ENCODE data around the gene HOXA4. TPM values are rescaled to one million over a fixed set of nuclear protein-coding genes. Genes with fewer than 3 reads are reported as not detected.

Gene HOXA4
- total RNA-seq, 4 donors from 2014 or later, result 0.56 to 2.1 (median 1.3) TPM

- intact Hi-C loops (cut with DNase I), result loop anchor here (2.0 to 10.0 kb wide), 3 partner anchors 478 to 1306 kb away; no protein-coding TSS in a partner anchor
- 2 to 13% methylated on average over 7 to 41 of the region's 54 CpGs for WGBS, 2 donors
- Histone ChIP-seq H3K9me3 (no peaks in the 10 kb centered on the region), H3K27me3 (peaks cover 64% of the 10 kb centered on the region), H3K4me3 (replicated peaks in 1 of 3) (peak overlapping the region in 2 of 3 donors; percentile 26 to 42), H3K36me3 (no peaks in the 10 kb centered on the region), H3K4me1 (peaks cover 12 to 32% of the 10 kb centered on the region in 2 donors), H3K27ac (no peak overlapping the region)
- DNase-seq, result peak; percentile 82 to 86
- TF ChIP-seq CTCF (IDR thresholded peaks at IDR 0.05), result peak; percentile 90 to 100 (median 98)
- no peak for TF ChIP-seq POLR2A (IDR thresholded peaks at IDR 0.05)
Observed at GRCh38 chr7:27160546-27161213, 30.1 kb upstream of the HOXA4 start.

- peaks cover 13 to 34% of the 10 kb centered on the region in 2 donors for H3K4me1 ChIP-seq
- peak overlapping the region in 1 of 3 donors; percentile 42 for H3K4me3 ChIP-seq (replicated peaks in 1 of 3)
- 33 to 34% methylated on average over 15 to 23 of the region's 23 CpGs for WGBS, 2 donors
- H3K27me3 ChIP-seq, result peaks cover 64% of the 10 kb centered on the region
- DNase-seq, result no peak
- H3K27ac ChIP-seq, result no peak overlapping the region
- no peaks in the 10 kb centered on the region for H3K36me3 ChIP-seq
- intact Hi-C loops (cut with DNase I), result loop anchor here (2.0 to 10.0 kb wide), 3 partner anchors 477 to 1305 kb away; no protein-coding TSS in a partner anchor
- TF ChIP-seq CTCF (IDR thresholded peaks at IDR 0.05) (no peak), POLR2A (IDR thresholded peaks at IDR 0.05) (no peak)
- no peaks in the 10 kb centered on the region for H3K9me3 ChIP-seq
Observed at GRCh38 chr7:27160145-27160545, 29.6 kb upstream of the HOXA4 start.

GRCh38 chr7:27159266-27160144, 28.9 kb upstream of the HOXA4 start:
- 56 to 57% methylated on average over 27 of the region's 27 CpGs for WGBS, 2 donors
- no peak for TF ChIP-seq CTCF (IDR thresholded peaks at IDR 0.05)
- no peak for TF ChIP-seq POLR2A (IDR thresholded peaks at IDR 0.05)
- Histone ChIP-seq H3K27ac (no peak overlapping the region), H3K36me3 (no peaks in the 10 kb centered on the region), H3K9me3 (no peaks in the 10 kb centered on the region), H3K27me3 (peaks cover 64% of the 10 kb centered on the region), H3K4me1 (peaks cover 18 to 34% of the 10 kb centered on the region in 2 donors), H3K4me3 (replicated peaks in 1 of 3) (no peak overlapping the region)
- intact Hi-C loops (cut with DNase I), result loop anchor here (2.0 to 10.0 kb wide), 3 partner anchors 477 to 1305 kb away; no protein-coding TSS in a partner anchor
- DNase-seq, result no peak

GRCh38 chr7:27158436-27159265, 28.1 kb upstream of the HOXA4 start:
- Histone ChIP-seq H3K27ac (no peak overlapping the region), H3K36me3 (no peaks in the 10 kb centered on the region), H3K4me1 (peaks cover 18 to 29% of the 10 kb centered on the region in 2 donors), H3K4me3 (replicated peaks in 1 of 3) (no peak overlapping the region), H3K9me3 (no peaks in the 10 kb centered on the region), H3K27me3 (peaks cover 67% of the 10 kb centered on the region)
- no peak for DNase-seq
- intact Hi-C loops (cut with DNase I), result no loop called here
- TF ChIP-seq CTCF (IDR thresholded peaks at IDR 0.05) (no peak), POLR2A (IDR thresholded peaks at IDR 0.05) (no peak)
- WGBS, 2 donors, result 25 to 42% methylated on average over 35 of the region's 35 CpGs
